ENCODE results near the gene CFAP221. TPM values are rescaled to one million over a fixed set of nuclear protein-coding genes. Genes with fewer than 3 reads are reported as not detected.

CFAP221 gene
- total RNA-seq, 1 experiment from 2014 or later: 0.20 TPM

DNA sequence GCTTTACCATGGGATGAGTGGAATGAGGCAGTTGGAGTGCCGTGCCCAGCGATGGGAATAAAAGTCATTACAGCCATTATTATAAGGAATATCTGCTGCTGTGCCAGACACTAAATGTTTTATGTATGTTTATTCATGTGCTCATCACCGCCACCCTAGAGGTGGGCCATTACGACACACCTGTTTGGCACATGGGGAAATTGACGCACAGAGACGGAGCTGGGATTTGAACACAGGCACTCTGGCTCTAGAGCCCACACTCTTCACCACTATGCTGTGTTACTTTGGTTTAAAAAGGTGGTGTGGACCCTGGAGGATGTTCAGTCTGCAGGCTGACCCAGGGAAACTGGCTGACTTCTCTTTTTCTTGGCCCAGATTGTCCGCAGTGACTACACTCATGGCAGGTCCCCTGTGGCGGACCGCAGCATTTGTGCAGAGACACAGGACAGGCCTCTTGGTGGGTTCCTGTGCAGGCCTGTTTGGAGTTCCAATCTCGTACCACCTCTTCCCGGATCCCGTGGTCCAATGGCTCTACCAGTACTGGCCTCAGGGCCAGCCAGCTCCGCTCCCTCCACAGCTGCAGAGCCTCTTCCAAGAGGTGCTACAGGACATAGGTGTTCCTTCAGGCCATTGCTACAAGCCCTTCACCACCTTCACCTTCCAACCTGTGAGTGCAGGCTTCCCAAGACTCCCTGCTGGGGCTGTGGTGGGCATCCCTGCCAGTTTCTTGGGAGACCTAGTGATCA is 136.4 kb downstream of the CFAP221 start:
- DNase-seq: no peak
- H4K20me1 ChIP-seq (ENCODE audit: control insufficient read depth, insufficient read depth, insufficient read length): no peaks in the 10 kb centered on the region
- H4K5ac ChIP-seq (ENCODE audit: insufficient read length, low read depth, low read length): no peak overlapping the region
- no peak overlapping the region for H4K91ac ChIP-seq (ENCODE audit: insufficient read length, low read depth, low read length)
- no peak overlapping the region for H3T11ph ChIP-seq (ENCODE audit: low read length)
- H3K27me3 ChIP-seq (ENCODE audit: insufficient read depth, low read length): no peaks in the 10 kb centered on the region
- TF ChIP-seq, protein P1, sequence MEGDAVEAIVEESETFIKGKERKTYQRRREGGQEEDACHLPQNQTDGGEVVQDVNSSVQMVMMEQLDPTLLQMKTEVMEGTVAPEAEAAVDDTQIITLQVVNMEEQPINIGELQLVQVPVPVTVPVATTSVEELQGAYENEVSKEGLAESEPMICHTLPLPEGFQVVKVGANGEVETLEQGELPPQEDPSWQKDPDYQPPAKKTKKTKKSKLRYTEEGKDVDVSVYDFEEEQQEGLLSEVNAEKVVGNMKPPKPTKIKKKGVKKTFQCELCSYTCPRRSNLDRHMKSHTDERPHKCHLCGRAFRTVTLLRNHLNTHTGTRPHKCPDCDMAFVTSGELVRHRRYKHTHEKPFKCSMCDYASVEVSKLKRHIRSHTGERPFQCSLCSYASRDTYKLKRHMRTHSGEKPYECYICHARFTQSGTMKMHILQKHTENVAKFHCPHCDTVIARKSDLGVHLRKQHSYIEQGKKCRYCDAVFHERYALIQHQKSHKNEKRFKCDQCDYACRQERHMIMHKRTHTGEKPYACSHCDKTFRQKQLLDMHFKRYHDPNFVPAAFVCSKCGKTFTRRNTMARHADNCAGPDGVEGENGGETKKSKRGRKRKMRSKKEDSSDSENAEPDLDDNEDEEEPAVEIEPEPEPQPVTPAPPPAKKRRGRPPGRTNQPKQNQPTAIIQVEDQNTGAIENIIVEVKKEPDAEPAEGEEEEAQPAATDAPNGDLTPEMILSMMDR (conservative IDR thresholded peaks at IDR 0.05): no peak
- H3K4me2 ChIP-seq (ENCODE audit: insufficient read depth, insufficient read length, low read length): peak overlapping the region; percentile 95
- H2BK15ac ChIP-seq (ENCODE audit: low read depth, low read length): no peak overlapping the region
- no peak overlapping the region for H3K18ac ChIP-seq (ENCODE audit: insufficient read length, low read depth, low read length)
- H2BK120ac ChIP-seq (ENCODE audit: low read depth, low read length, poor library complexity, severe bottlenecking): no peak overlapping the region
- no peak overlapping the region for H3K56ac ChIP-seq (ENCODE audit: insufficient read length, low read depth, low read length)
- no peak overlapping the region for H3K4ac ChIP-seq (ENCODE audit: low read depth, low read length)
- H3K79me2 ChIP-seq (ENCODE audit: insufficient read depth, low read length): peaks cover 8% of the 10 kb centered on the region; the same call in 1 of the 2 replicates
- peaks cover 3% of the 10 kb centered on the region for H3K79me1 ChIP-seq (ENCODE audit: insufficient read depth, low read depth, low read length, poor library complexity, severe bottlenecking)
- H3K14ac ChIP-seq (ENCODE audit: insufficient read depth, low read length): no peak overlapping the region
- H2BK20ac ChIP-seq (ENCODE audit: low read depth, low read length, poor library complexity, severe bottlenecking): no peak overlapping the region
- H3K27me3 Mint-ChIP-seq (ENCODE audit: low read depth): no peaks in the 10 kb centered on the region
- H2BK5ac ChIP-seq (ENCODE audit: insufficient read length, low read length): no peak overlapping the region
- peaks cover 4% of the 10 kb centered on the region for H3K4me1 ChIP-seq (ENCODE audit: insufficient read depth, low read length)
- no peak overlapping the region for H2AFZ ChIP-seq (ENCODE audit: low read length)
- no peak overlapping the region for H3K9ac ChIP-seq (ENCODE audit: extremely low read depth, insufficient read length, low read length)
- peaks cover 0 to 3% of the 10 kb centered on the region in 2 experiments; a peak in 1 of 5 replicates for H3K9me3 Mint-ChIP-seq
- no peak overlapping the region for H2AK5ac ChIP-seq (ENCODE audit: insufficient read length, low read length)
- H3K36me3 Mint-ChIP-seq (ENCODE audit: insufficient read depth in 1 of 3, low read depth in 3 of 3): peaks cover 22 to 28% (median 27%) of the 10 kb centered on the region in 3 experiments
- peaks cover 7% of the 10 kb centered on the region for H3K23me2 ChIP-seq (ENCODE audit: insufficient read length, low read depth, low read length, poor library complexity, severe bottlenecking)
- H3K4me1 Mint-ChIP-seq: peaks cover 44 to 47% of the 10 kb centered on the region in 2 experiments
- no peak overlapping the region for H3K23ac ChIP-seq (ENCODE audit: insufficient read length, low read depth, low read length)
- WGBS (ENCODE audit: extremely low coverage, insufficient read length, low lambda C conversion rate): no CpG with 5 or more reads among the region's 13 CpGs
- H3K27ac ChIP-seq (ENCODE audit: insufficient read length, low read depth, low read length): no peak overlapping the region
- H3K9me3 ChIP-seq (ENCODE audit: control insufficient read depth, low read depth, low read length): no peaks in the 10 kb centered on the region
- no peak overlapping the region for H2BK12ac ChIP-seq (ENCODE audit: insufficient read length, low read depth, low read length)
- no peak overlapping the region for H4K8ac ChIP-seq (replicated peaks; ENCODE audit: insufficient read length, low read depth, low read length)
- no peak overlapping the region; a peak in 1 of 7 replicates for H3K27ac Mint-ChIP-seq
- peak overlapping the region; percentile 73 to 90 for H3K4me3 Mint-ChIP-seq

Measured in H9 (cell line).